Amniotic epithelial cell (primary cell): ENCODE data around the gene TSPAN31.

Experiments used
- DNase-seq: peaks from one replicate; pipeline ENCODE4 v3.0.0-alpha.2; 2010; ENCODE audit warnings: low read depth

The TSPAN31 gene

GRCh38 chr12:57722716-57723629 lies 21.9 kb upstream of the TSPAN31 start:
- no peak for DNase-seq

GRCh38 chr12:57723630-57723962 lies 21.2 kb upstream of the TSPAN31 start:
- no peak for DNase-seq

GRCh38 chr12:57724003-57724935 lies 20.6 kb upstream of the TSPAN31 start:
- no peak for DNase-seq

GRCh38 chr12:57724936-57725740 lies 19.7 kb upstream of the TSPAN31 start:
- no peak for DNase-seq

GRCh38 chr12:57725851-57726150 lies 19.0 kb upstream of the TSPAN31 start:
- DNase-seq = no peak

- peak; percentile 56 for DNase-seq
These were observed 18.5 kb upstream of the TSPAN31 start for GRCh38 chr12:57726151-57726883.

- DNase-seq = peak; percentile 36
These were observed 17.7 kb upstream of the TSPAN31 start for GRCh38 chr12:57726884-57727757.

GRCh38 chr12:57727758-57728395 lies 17.0 kb upstream of the TSPAN31 start:
- no peak for DNase-seq

- no peak for DNase-seq
These were observed 15.5 kb upstream of the TSPAN31 start for GRCh38 chr12:57729321-57729844.

GRCh38 chr12:57730336-57731067 lies 14.3 kb upstream of the TSPAN31 start:
- no peak for DNase-seq

GRCh38 chr12:57731411-57732080 lies 13.3 kb upstream of the TSPAN31 start:
- DNase-seq = no peak

GRCh38 chr12:57732270-57732669 lies 12.6 kb upstream of the TSPAN31 start:
- no peak for DNase-seq

- DNase-seq = no peak
These were observed 11.9 kb upstream of the TSPAN31 start for GRCh38 chr12:57732726-57733593.

- DNase-seq = no peak
These were observed 10.9 kb upstream of the TSPAN31 start for GRCh38 chr12:57733928-57734327.

- no peak for DNase-seq
These were observed 10.2 kb upstream of the TSPAN31 start for GRCh38 chr12:57734591-57734990.

- no peak for DNase-seq
These were observed 9.5 kb upstream of the TSPAN31 start for GRCh38 chr12:57735198-57735855.
